Mucosa of stomach (tissue), 1 donor: ENCODE data around the gene SEC61A1.

Experiments used
- H3K27me3 ChIP-seq: one replicate; pipeline ENCODE4 v1.7.0; 2013; ENCODE audit warnings: mild to moderate bottlenecking, low read length; ENCODE audit not compliant: control insufficient read depth, insufficient read depth
- H3K36me3 ChIP-seq: one replicate; pipeline ENCODE4 v1.7.0; 2013; ENCODE audit warnings: low read length; ENCODE audit not compliant: control insufficient read depth, insufficient read depth
- H3K4me1 ChIP-seq: one replicate; pipeline ENCODE4 v1.7.0; 2013; ENCODE audit warnings: mild to moderate bottlenecking, low read length; ENCODE audit not compliant: control insufficient read depth, insufficient read depth
- H3K4me3 ChIP-seq: one replicate; pipeline ENCODE4 v1.7.0; 2013; ENCODE audit warnings: low read length
- H3K9ac ChIP-seq: one replicate; pipeline ENCODE4 v1.7.0; 2013; ENCODE audit warnings: mild to moderate bottlenecking, low read length, moderate library complexity
- H3K9me3 ChIP-seq: one replicate; pipeline ENCODE4 v1.7.0; 2013; ENCODE audit warnings: mild to moderate bottlenecking, low read length, moderate library complexity; ENCODE audit not compliant: control insufficient read depth
- donor health status: Pancreatic carcinoma.

SEC61A1 gene

GRCh38 chr3:128107834-128108233, 55.6 kb downstream of the SEC61A1 start:
- Histone ChIP-seq H3K27me3 (no peaks in the 10 kb centered on the region), H3K4me1 (no peaks in the 10 kb centered on the region), H3K9ac (no peak overlapping the region), H3K36me3 (peaks cover 8% of the 10 kb centered on the region), H3K9me3 (no peaks in the 10 kb centered on the region), H3K4me3 (no peak overlapping the region)

GRCh38 chr3:128111147-128111546, 58.9 kb downstream of the SEC61A1 start:
- Histone ChIP-seq H3K4me3 (no peak overlapping the region), H3K9ac (no peak overlapping the region), H3K27me3 (no peaks in the 10 kb centered on the region), H3K9me3 (no peaks in the 10 kb centered on the region), H3K36me3 (peaks cover 4% of the 10 kb centered on the region), H3K4me1 (no peaks in the 10 kb centered on the region)

GRCh38 chr3:128112357-128112968, 60.2 kb downstream of the SEC61A1 start:
- peaks cover 4% of the 10 kb centered on the region for H3K36me3 ChIP-seq
- H3K4me3 ChIP-seq = no peak overlapping the region
- no peaks in the 10 kb centered on the region for H3K27me3 ChIP-seq
- no peaks in the 10 kb centered on the region for H3K4me1 ChIP-seq
- no peak overlapping the region for H3K9ac ChIP-seq
- H3K9me3 ChIP-seq = no peaks in the 10 kb centered on the region

GRCh38 chr3:128113817-128114794, 61.9 kb downstream of the SEC61A1 start:
- Histone ChIP-seq H3K4me3 (no peak overlapping the region), H3K36me3 (peaks cover 4% of the 10 kb centered on the region), H3K4me1 (no peaks in the 10 kb centered on the region), H3K9ac (no peak overlapping the region), H3K9me3 (no peaks in the 10 kb centered on the region), H3K27me3 (no peaks in the 10 kb centered on the region)
